ACC112 (cell line): ENCODE results near the gene PPARD.
A peak's percentile ranks its signal among the peaks of the same experiment; 100 is the strongest.

Experiments used
- H2AFZ ChIP-seq: fragments of 200-600 bp; sonication (generic); one replicate; pipeline ENCODE4 v1.6.0; 2017; ENCODE audit warnings: antibody characterized with exemption, low read length; ENCODE audit not compliant: unreplicated experiment
- H3K27ac ChIP-seq: fragments of 200-600 bp; sonication (generic); 2 replicates; pipeline ENCODE4 v1.5.1; 2014; ENCODE audit warnings: low read depth, mild to moderate bottlenecking, antibody characterized with exemption, low read length, moderate library complexity
- H3K27me3 ChIP-seq: fragments of 200-600 bp; sonication (generic); 2 replicates; pipeline ENCODE4 v1.6.1; 2014; ENCODE audit warnings: mild to moderate bottlenecking, antibody characterized with exemption, low read length, moderate library complexity, mixed read lengths; ENCODE audit not compliant: insufficient read depth
- H3K36me3 ChIP-seq: fragments of 200-600 bp; sonication (generic); 2 replicates; pipeline ENCODE4 v1.6.1; 2016; ENCODE audit warnings: mild to moderate bottlenecking, antibody characterized with exemption, low read length, moderate library complexity, mixed read lengths; ENCODE audit not compliant: insufficient read depth
- H3K4me1 ChIP-seq: fragments of 200-600 bp; sonication (generic); one replicate; pipeline ENCODE4 v1.6.1; 2016; ENCODE audit warnings: low read length, mixed read lengths; ENCODE audit not compliant: insufficient read depth, unreplicated experiment, control insufficient read depth
- H3K4me3 ChIP-seq: fragments of 200-600 bp; sonication (generic); 2 replicates; pipeline ENCODE4 v1.5.1; 2014; ENCODE audit warnings: mild to moderate bottlenecking, low read depth, low read length
- H3K79me2 ChIP-seq: fragments of 200-600 bp; sonication (generic); one replicate; pipeline ENCODE4 v1.6.0; 2016; ENCODE audit warnings: low read length; ENCODE audit not compliant: control insufficient read depth, unreplicated experiment, insufficient read depth

PPARD gene

DNA sequence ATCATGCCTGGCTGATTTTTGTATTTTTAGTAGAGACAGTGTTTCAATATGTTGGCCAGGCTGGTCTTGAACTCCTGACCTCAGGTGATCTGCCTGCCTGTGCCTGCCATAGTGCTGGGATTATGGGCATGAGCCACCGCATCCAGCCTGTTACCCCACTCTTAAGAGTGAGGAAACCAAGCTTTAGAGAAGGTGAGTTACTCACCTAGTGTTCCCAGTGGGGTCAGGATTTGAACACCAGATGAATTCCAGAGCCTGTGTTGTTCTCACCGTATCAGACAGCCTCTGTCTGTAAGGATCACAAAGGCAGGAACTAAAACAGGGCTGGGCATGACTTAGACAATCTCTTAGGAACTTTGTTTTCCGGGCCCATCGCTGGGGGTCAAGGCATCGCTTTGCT is 100.3 kb downstream of the PPARD start:
- H2AFZ ChIP-seq, result no peak overlapping the region
- H3K4me3 ChIP-seq, result no peak overlapping the region
- H3K4me1 ChIP-seq, result no peaks in the 10 kb centered on the region
- no peaks in the 10 kb centered on the region for H3K27me3 ChIP-seq
- H3K79me2 ChIP-seq, result no peaks in the 10 kb centered on the region
- H3K27ac ChIP-seq, result no peak overlapping the region
- no peaks in the 10 kb centered on the region for H3K36me3 ChIP-seq

DNA sequence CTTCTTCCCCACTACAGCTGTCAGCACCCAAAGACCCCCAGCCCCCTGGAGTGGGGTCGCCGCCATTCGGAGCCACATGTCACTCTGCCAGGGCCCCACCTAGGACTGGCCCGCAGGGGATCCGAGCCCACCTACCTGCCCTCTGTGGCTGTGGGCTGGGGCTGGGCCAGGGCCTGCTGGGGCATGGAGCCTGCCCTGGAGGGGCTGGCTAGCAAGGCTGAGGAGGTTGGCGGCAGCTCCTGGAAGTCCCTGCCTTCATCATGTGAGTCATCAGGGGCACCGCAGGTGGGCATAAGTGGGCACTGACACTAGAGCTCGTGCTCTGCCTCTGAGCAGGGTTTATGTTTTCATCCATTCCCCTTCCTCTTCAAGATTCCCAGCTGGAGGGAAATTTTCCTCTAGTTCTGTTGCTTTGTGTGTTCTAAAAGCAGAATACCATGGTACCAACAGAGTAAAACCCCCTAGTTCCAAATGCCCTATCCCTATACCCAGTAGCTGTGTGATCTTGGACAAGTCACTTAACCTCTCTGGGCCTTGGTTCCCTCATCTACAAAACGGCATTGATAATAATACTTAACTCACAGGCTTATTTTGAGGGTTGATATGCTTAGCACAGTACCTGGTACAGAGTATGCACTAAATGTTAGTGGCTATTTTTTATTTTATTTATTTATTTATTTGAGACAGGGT is 101.1 kb downstream of the PPARD start:
- Histone ChIP-seq H3K36me3 (no peaks in the 10 kb centered on the region), H3K4me1 (no peaks in the 10 kb centered on the region), H3K79me2 (no peaks in the 10 kb centered on the region), H2AFZ (no peak overlapping the region), H3K27me3 (no peaks in the 10 kb centered on the region), H3K27ac (no peak overlapping the region), H3K4me3 (no peak overlapping the region)

DNA sequence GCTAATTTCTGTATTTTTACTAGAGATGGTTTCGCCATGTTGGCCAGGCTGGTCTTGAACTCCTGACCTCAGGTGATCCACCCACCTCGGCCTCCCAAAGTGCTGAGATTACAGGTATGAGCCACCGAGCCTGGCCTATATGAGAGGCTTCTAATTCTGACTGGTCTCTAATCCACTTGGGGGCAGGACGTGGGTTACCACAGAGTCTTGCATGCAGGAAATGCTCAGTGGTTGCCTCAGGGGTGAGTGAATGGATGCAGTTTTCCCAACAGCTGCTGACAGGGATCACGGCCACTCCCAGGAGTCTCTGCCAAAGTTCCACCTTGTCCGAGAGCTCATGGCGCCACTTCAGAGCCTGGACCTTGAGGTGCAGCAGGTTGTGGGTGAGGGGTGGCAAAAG is 103.3 kb downstream of the PPARD start:
- H3K4me3 ChIP-seq, result no peak overlapping the region
- no peak overlapping the region for H2AFZ ChIP-seq
- H3K27me3 ChIP-seq, result no peaks in the 10 kb centered on the region
- H3K36me3 ChIP-seq, result no peaks in the 10 kb centered on the region
- H3K79me2 ChIP-seq, result no peaks in the 10 kb centered on the region
- no peaks in the 10 kb centered on the region for H3K4me1 ChIP-seq
- H3K27ac ChIP-seq, result no peak overlapping the region

DNA sequence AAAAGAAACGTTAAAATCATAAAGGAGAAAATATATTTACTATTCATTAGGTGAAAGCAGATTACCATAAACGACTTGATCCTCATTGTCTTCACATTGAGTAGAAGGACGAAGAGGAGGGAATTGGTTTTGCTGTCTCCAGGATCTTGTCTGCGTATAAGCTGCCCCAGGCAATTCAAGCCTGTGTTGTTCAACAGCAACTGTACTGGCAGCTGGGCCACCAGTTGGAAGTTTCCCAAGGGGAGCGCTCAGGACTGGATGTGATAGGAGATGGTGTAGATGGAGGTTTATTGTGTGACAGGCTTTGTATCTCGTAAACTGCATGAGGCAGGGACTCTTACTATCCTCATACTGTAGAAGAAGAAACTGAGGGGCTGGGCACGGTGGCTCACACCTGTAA is 105.8 kb downstream of the PPARD start:
- H3K4me3 ChIP-seq, result no peak overlapping the region
- H2AFZ ChIP-seq, result no peak overlapping the region
- H3K79me2 ChIP-seq, result peaks cover 3% of the 10 kb centered on the region
- peaks cover 7% of the 10 kb centered on the region for H3K4me1 ChIP-seq
- H3K36me3 ChIP-seq, result no peaks in the 10 kb centered on the region
- no peaks in the 10 kb centered on the region for H3K27me3 ChIP-seq
- H3K27ac ChIP-seq, result no peak overlapping the region

DNA sequence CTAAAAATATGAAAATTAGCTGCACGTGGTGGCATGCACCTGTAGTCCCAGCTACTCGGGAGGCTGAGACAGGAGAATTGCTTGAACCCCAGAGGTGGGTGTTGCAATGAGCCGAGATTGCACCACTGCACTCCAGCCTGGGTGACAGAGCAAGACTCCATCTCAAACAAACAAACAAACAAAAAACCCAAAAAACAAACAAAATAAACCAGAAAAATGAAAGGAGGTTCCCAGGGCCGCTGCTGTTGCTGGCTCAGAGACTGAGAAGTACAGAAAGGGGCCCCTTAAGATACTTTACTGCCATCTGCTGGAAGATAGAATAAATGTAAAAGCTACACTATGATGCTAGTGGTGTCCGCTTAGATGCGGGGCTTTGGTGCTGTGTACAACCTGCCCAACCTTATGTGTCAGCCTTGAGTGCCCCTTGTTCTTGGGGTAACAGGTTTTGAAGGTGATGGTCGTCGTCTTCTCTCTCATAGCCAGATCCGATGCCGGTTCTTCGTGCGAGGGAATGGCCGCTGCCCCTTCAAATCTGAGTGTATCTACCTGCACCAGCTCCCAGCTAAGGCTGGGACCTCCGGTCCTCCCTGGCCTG is 107.0 kb downstream of the PPARD start:
- H3K4me1 ChIP-seq, result peaks cover 18% of the 10 kb centered on the region
- no peaks in the 10 kb centered on the region for H3K36me3 ChIP-seq
- no peaks in the 10 kb centered on the region for H3K27me3 ChIP-seq
- no peak overlapping the region for H3K27ac ChIP-seq
- no peak overlapping the region for H2AFZ ChIP-seq
- H3K4me3 ChIP-seq, result no peak overlapping the region
- peaks cover 12% of the 10 kb centered on the region for H3K79me2 ChIP-seq

DNA sequence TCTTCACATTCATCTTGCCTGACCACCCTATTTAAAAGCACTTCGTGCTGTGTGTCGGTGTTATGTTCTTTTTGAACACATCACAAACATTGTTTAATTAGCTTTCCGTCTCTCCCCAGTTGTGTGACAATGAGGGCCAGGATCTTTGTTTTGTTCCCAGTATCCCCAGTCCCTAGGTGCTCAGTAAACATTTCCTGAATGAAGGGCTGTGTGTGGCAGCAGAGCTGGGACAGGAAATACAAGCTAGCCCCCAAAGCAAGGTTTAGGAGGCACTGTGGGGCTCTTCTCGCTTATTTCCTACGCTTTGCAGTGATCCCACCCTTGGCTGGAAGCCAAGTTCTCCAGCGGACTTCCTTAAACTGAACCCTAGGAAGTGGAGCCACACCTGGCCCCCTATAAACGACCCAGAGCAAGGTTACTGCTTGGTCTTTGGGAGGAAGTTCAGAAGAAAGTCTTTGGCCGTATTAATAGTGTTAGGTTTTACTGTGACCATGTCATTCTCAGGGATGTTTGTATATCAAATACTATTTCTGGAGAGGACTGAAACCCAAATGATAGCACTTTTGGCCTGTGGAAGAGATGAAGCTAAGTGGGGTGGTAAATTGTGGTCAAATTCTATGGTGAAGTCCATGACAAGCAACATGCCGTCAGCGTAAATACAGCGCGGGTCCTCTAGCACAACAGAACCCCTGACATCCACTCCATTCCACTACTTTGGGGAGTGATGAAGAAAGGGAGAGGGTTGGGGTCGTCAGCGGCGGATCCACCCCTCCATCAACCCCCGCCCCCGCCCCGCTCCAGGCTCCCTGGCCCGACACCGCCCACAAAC is 109.2 kb downstream of the PPARD start:
- H3K79me2 ChIP-seq, result peaks cover 17% of the 10 kb centered on the region
- peak overlapping the region; percentile 87 for H3K4me3 ChIP-seq
- no peak overlapping the region for H3K27ac ChIP-seq
- H2AFZ ChIP-seq, result peak overlapping the region; percentile 43
- no peaks in the 10 kb centered on the region for H3K36me3 ChIP-seq
- peaks cover 23% of the 10 kb centered on the region for H3K4me1 ChIP-seq
- no peaks in the 10 kb centered on the region for H3K27me3 ChIP-seq

DNA sequence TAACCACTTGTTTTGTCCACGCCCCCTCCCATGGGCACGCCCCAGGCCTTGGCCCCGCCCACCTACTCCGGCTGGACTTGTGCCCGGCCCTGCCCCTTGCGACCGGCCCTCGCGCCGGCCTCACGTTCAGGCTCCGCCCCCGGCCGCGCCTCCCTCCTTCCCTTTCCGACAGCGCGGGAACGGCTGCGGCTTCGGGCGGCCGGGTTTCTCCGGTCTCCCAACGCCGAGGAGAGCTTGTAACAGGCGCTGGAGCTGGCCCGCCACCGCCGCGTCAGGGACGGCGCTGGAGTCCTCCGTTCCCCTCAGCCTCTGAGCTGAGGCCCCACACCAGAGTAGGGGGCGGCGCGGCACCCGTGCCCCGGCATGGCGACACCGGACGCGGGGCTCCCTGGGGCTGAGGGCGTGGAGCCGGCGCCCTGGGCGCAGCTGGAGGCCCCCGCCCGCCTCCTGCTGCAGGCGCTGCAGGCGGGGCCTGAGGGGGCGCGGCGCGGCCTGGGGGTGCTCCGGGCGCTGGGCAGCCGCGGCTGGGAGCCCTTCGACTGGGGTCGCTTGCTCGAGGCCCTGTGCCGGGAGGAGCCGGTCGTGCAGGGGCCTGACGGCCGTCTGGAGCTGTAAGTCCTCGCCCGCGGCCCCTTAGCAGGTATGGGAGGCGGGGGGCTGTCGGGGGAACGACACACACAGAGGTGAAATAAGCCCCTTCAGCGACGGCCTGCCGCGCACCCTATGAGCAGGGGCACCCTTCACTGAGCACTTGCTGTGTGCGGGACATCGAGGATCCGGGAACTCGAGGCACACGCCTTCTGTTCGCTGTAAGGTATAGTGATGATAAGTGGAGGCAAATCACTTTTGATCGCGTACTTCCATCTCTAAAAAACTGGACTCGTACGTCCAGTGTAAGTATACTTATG is 110.1 kb downstream of the PPARD start, which contains the start of gene FANCE:
TSS of gene FANCE (plus strand) at position 156 of the 908 bp plus-strand sequence. CDS start at position 364, 208 bp downstream.
- H2AFZ ChIP-seq, result peak within 1 kb of the TSS; percentile 79
- H3K4me1 ChIP-seq, result peaks cover 23% of the 10 kb centered on the region
- H3K27ac ChIP-seq, result peak within 1 kb of the TSS; percentile 4; the same call in 1 of the 2 replicates
- no peaks in the 10 kb centered on the region for H3K36me3 ChIP-seq
- H3K27me3 ChIP-seq, result no peaks in the 10 kb centered on the region
- peaks cover 17% of the 10 kb centered on the region for H3K79me2 ChIP-seq
- peak within 1 kb of the TSS; percentile 87 for H3K4me3 ChIP-seq

DNA sequence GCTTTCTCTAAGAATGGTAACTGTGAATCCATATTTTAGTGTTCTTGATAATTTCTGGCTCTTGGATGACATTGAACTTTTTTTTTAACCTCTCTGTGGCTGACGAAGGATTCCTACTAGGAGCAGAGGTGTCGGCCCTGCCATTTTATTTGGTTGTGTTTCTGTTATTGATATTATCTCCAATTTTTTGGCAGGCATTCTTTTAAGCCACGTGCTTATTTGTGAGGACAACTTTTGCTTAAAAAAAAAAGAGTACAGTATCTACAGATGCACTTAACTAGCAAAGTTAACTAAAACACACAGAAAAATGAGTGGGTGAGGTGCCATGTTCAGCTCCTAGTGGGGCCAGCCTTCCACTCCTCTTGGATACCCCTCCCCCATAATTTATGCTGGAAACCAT is 110.9 kb downstream of the PPARD start:
- H3K79me2 ChIP-seq, result peaks cover 17% of the 10 kb centered on the region
- peaks cover 23% of the 10 kb centered on the region for H3K4me1 ChIP-seq
- peak overlapping the region; percentile 59 for H2AFZ ChIP-seq
- peak overlapping the region; percentile 4; the same call in 1 of the 2 replicates for H3K27ac ChIP-seq
- H3K4me3 ChIP-seq, result peak overlapping the region; percentile 87
- no peaks in the 10 kb centered on the region for H3K27me3 ChIP-seq
- no peaks in the 10 kb centered on the region for H3K36me3 ChIP-seq

DNA sequence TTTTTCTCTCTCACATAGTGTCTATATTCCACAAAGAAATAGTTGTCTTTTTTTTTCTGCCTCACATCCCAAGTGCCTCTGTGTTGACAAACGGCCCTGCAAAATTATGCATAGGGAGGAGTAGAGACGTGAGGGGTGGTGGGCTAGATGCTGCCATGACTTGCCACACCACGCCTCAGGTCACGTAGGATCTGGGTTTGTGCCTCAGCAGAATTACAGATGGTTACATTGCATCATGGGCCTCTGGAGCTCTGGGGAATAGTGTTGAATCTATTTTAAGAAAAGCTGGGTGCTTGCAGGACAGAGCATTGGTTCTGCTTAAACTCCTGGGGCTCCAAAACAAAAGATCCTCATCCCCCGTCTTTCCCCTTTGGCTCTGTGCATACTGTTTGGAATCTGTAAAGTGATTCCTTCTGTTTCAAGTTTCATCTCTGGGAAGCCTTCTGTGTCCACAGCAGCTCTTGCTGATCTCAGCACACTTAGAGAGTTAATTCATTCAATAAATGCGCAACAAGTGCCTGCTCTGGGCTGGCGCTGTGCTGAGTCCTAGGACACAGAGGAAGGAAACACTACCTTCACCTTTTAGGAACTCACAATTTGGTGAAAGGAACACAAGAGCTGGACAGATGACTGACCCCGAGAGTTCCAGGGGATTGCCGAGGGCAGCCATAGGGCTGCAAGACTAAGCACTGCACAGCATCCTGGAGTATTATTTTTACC is 112.2 kb downstream of the PPARD start:
- no peak overlapping the region for H2AFZ ChIP-seq
- H3K27ac ChIP-seq, result no peak overlapping the region
- peaks cover 17% of the 10 kb centered on the region for H3K79me2 ChIP-seq
- H3K36me3 ChIP-seq, result no peaks in the 10 kb centered on the region
- H3K4me3 ChIP-seq, result 0 out of 2 replicates have a peak overlapping the region, but pooled peaks have one; percentile 87
- H3K27me3 ChIP-seq, result no peaks in the 10 kb centered on the region
- peaks cover 23% of the 10 kb centered on the region for H3K4me1 ChIP-seq
